Dermis microvascular lymphatic vessel endothelial cell (primary cell): Measurements from ENCODE around the gene WBP2. TPM values are rescaled to one million over a fixed set of nuclear protein-coding genes. Genes with fewer than 3 reads are reported as not detected.
A peak's percentile ranks its signal among the peaks of the same experiment; 100 is the strongest.

Experiments
- DNase-seq, 2 donors: peaks; one replicate each; pipeline versions ENCODE4 v3.0.0 to v3.0.0-alpha.2; 2010; ENCODE audit warnings: low read depth in 2 of 2
- total RNA-seq: library from RNA; depleted of rRNA; stranded (reverse); fragments of >200 nt; gene quantifications from 2 replicates; pipeline ENCODE4 v1.2.1, GENCODE V29; 2014

Gene WBP2
- total RNA-seq, 1 donor from 2014 or later: 22.3 TPM

GRCh38 chr17:75828741-75829140 lies 26.4 kb downstream of the WBP2 start:
- DNase-seq: no peak

DNA sequence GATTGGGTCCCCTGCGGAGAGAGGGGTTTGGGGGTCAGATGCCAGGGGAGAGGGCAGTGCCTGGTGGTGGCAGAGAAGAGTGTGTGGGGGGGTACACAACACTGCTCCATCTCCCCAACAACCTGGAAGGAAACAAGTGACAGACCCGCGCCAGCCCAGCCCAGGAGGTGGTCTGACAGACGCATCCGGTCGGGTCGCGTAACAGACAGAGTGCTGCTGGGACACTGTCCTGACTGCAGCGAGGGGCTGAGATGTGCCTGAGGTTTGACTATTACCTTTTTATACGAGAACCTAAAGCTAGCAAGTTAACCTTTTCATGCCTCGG lies 27.1 kb downstream of the WBP2 start:
- DNase-seq: no peak

DNA sequence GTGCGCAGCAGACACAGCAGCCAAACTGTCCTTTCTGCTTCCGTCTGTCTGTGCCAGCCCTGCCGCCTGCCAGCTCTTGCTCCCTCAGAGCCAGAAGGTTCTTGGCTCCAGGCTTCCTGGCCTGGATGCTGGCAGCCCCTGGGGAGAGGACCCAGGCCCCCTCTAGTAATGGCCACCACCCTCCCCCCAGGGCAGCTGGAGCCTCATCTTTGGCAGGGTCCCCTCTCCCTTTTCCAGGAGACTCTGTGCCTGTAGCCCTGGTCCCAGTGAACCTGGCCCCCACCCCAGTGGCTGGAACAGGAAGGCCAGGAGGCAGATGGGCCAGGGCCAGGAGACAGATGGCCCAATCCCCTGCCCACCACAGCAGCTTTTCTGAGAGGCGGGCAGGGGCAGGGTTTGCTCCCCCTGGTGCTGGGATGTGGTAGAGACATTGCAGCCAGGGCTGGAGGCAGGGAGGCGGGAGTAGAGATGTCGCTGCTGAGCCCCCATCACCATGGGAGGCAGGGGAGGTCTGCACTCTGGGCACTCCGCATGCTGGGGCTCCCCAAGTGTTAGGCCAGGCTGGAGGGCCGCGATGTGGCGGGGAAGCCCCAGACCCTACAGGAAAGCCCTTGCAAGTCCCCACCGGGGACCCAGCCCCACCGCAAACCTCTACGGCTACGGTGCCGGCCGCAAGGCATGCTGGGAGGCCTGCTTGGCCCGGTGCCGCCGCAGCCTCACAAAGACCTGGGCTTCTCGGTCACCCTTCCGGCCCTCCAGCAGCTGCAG lies 27.6 kb downstream of the WBP2 start:
- peak; percentile 79 to 88 for DNase-seq

DNA sequence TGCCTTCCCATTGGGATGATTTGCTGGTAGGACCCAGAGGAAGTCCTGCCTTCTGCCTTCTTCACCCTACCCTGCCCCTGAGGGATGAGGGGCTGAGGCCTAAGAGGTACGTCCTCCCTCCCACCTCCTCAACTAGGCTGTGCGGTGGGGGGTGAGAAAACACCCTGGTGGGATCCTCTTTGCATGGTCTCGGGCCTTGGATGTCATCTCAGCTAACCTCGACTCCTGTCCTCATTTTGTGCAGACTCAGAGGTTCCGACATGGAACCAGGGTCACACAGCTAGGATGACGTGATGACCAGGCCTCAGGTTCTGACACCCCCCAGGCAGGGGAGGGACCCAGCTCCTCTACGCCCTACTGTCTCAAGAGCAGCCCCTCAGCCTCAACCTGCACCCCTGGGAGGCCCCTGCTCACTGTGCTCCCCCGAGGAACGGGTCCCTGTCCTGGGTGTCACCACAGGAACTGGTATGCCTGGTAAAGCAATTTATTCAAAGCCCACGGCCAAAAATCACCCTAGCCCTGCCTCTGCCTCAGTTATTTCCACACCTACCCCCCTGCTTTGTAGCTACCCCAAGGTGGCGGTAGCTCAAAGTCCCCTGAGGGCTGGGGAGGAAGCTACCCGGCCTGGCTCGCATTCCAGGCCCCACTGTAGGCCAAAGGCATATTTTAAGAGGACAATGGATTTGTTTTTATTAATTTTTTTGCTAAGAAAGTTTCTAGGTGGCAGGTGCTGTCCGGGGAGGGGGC lies 28.4 kb downstream of the WBP2 start:
- DNase-seq: peak; percentile 25 to 51

DNA sequence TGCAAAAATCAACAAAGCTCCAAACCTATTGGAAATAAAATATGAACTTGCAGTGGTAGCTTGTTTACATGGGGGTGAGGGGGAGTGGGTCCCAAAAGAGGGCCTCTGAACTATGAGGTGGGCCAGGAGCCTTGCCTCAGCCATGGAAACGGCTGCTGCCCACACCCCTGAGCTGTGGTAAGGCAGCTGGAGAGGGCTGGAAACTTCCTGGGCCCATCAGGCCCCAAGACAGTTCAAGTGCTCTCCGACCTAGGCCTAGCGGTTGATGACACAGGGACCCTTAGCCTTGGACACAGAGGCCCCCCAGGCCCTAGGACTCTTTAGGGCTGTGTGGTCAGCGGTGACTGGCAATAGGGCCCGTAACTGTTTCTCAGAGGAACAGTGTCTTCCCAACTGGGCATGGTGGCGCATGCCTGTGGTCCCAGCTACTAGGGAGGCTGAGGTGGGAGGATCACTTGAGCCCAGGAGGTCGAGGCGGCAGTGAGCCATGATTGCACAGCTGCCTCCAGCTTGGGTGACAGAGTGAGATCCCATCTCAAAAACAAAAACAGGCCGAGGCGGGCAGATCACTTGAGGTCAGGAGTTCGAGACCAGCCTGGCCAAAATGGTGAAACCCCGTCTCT lies 29.3 kb downstream of the WBP2 start:
- DNase-seq: no peak

DNA sequence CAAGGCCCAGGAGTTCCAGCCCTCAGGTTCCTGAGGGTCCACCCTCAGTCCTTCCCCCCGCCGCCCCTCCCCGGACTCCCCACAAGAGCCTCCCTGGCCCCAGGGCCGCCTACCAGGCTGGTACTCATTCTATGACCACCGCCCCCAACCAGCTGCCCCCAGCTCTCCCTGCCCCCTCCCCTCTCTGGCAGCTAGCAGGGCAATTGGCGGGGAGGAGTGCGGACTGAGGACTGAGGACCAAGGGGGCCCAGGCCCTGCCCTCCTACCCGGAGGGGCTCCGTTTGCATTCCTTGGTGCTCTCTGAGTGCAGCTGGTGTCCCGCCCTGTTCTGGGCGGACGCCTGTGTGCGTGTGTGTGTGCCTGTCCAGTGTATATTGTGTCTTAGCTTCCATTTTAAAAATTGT lies 30.0 kb downstream of the WBP2 start:
- no peak for DNase-seq

GRCh38 chr17:75824666-75825065 lies 30.5 kb downstream of the WBP2 start:
- no peak for DNase-seq

DNA sequence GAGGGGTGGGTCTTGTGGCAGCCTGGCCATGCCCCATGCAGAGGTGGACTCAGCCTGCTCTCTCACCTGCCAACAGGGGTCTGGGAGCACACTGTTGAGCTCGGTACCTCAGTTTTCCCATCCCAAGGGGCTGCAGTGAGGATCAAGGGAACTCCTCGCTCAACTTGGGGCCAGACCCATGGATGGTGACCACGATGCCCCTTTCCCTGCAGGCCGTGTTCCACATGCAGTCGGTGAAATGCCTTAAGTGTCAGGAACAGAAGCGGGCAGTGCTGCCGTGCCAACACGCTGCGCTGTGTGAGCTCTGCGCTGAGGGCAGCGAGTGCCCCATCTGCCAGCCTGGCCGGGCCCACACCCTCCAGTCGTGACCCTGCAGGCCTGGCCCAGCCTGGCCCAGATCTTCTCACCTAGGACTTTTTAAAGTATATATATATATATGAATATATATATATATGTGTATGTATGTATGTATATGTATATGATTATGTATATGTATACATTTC lies 31.0 kb downstream of the WBP2 start:
- no peak for DNase-seq

GRCh38 chr17:75823257-75824041 lies 31.7 kb downstream of the WBP2 start:
- no peak for DNase-seq

DNA sequence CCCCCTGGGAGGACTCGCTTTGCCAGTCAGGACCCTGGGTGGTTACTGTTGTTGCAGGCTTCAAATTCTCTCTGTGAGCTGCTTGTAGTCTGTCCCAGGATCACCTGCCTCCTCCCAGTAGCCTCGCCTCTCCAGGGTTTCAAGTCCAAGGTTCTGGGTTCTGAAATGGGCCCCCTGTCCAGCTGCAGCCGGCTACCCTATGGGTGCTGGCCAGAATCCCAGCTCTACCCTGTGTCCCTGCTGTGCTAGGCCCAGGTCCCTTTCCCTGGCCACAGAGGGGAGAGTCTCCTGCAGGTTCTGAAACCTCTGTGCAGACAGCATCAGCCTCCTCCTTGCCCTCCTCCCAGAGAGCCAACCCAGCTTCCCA lies 32.4 kb downstream of the WBP2 start:
- DNase-seq: no peak

GRCh38 chr17:75822119-75822799 lies 32.9 kb downstream of the WBP2 start:
- no peak for DNase-seq

DNA sequence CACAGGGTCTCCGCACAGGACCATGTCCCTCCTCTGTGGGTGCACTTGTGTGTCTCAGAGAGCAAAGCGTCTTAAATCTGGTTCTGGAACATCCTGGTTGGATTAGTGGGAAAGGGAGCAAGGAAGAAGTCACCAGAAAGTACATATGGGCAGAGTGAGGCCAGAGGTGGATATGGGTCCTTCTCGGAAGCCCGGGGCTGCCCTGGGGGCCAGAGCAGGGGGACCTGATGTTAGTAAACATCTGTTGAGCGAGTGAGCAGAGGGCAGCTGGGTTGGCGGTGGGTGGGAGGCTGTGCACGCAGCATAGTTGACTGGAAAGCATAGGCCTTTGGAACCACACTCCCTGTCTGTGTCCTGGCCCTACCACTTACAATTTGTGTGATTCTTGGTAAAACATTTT lies 33.6 kb downstream of the WBP2 start:
- DNase-seq: no peak

GRCh38 chr17:75820094-75821080 lies 34.7 kb downstream of the WBP2 start:
- no peak for DNase-seq

- DNase-seq: no peak
Measured at GRCh38 chr17:75819678-75820077, 35.5 kb downstream of the WBP2 start.

DNA sequence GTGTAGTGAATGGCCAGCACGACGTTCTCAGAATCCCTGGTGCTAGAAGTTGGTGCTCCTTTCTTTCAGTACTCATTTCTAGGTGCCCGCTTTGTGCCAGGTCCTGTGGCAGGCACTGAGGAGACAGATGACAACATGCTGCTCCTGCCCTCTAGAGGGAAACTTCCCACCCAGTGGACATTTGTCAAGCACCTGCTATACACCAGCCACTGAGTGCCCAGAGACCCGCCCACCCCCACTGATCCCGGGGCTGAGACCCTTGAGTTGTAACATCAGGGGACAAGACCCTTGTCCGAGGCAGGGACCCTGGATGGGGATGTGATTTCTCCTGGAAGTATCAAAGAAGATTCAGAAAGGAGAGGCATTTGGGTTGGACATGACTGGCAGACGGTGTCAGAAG lies 36.0 kb downstream of the WBP2 start:
- no peak for DNase-seq

GRCh38 chr17:75818326-75818885 lies 36.7 kb downstream of the WBP2 start:
- DNase-seq: no peak

DNA sequence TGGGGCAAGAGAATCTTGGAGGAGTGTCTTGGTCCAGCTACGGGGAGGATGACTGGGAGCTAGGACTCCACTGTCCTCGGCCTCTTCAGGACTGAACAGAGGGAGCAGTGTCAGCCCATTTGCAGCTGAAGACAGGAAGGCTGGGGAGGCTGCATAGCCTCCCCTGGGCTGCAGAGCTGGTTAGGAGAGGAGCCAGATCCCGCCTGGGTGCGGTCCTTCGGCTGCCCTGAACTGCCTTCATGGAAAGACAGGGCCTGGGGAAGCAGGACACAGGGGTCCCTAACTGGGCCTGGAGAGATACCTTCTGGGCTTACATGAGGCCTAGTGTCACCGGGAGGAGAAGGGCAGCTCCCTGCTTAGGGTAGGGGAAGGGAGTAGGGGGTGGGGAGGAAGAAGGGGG lies 37.6 kb downstream of the WBP2 start:
- DNase-seq: no peak

GRCh38 chr17:75816693-75817092 lies 38.4 kb downstream of the WBP2 start:
- DNase-seq: no peak

DNA sequence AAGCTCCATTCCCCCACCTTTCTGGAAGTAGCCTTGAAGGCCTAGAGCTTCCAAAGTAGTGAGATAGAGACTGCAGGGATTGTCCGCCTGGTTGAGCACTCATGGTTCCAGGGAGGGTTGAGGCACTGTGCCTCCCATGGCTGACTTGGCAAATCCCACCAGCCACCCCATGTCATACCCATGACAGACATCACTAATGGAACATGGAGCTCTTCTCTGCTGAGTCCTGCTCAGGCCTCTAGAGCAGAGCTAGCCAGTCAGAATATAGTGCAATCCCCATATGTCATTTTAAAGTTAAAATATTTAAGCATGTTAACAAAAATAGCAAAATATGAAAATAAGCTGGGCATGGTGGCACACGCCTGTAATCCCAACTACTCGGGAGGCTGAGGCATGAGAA lies 39.7 kb downstream of the WBP2 start:
- no peak for DNase-seq

GRCh38 chr17:75814900-75815373 lies 40.2 kb downstream of the WBP2 start:
- peak in 1 of 2 donors; percentile 75 for DNase-seq
